ENCODE results near the gene FCRL4.
"Not testable (repeated sequence)": the region's sequence is repeated elsewhere in the genome, so short reads cannot be mapped to it uniquely, and the experiment has no call there.

The FCRL4 gene

DNA sequence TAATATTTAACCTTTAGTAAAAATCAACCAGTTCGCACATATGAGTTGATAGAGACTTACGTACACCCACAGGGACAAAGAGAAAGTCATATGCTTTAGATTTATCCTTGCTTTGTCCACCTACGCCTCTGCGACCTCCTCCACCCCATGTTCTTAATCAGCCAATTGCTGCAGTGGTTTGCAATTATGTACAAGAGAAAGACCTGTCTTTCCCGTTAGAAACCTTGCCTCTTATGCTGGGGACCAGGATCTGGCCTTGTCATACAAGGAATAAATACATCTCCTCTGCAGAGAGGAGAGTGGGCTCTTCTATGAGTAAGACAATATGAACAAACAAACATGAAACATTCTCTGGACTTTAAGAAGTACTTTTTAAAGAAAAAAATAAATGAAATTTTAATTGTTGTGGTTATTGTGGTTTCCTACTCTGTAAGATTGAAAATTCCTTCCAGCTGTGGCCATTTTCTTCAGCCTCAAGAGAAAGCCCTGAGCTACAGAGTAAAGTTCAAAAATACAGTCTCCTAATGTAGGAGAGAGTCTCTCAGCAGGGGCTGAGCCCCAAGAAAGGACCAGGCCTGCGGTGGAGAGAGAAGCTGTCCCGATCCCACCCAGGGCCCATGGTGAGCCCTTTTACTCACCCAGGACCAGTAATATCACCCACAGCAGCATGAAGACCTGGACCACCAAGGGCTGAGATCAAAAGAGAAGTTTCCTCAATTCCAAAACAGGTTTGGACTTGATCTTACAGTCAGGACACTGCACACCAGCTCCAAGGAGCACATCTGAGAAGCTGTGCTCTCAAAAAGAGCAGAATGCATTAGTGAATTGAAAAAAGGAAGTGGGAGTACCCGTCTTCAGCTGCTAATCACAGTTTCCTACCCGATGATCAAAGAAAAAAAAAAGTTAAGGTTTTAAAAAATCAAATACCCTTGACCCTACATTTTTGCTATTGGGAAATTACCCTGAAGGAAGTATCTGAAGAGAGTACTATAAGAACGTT is 45.9 kb downstream of the FCRL4 start, which contains the start of gene FCRL5:
Gene FCRL5 (minus strand): TSS at position 822 of the 1,000 bp plus-strand sequence. CDS start 153 bp downstream, at position 669.
- no peak for DNase-seq (ENCODE audit: low read depth)

DNA sequence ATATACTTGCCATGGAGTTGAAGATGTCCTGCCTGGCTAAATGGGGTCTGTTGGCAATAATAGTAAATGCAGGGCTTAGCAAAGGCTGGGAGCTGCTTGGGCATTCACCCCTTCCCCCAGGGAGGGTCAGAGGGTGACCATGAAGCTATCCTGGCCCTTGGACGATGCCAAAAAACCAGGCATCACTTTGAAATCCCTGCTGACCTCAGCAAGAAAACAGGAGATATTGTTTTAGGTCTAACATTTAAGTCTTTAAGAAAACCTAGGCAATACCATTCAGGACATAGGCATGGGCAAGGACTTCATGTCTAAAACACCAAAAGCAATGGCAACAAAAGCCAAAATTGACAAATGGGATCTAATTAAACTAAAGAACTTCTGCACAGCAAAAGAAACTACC is 49.8 kb downstream of the FCRL4 start:
- not testable (repeated sequence) for DNase-seq (ENCODE audit: low read depth)

DNA sequence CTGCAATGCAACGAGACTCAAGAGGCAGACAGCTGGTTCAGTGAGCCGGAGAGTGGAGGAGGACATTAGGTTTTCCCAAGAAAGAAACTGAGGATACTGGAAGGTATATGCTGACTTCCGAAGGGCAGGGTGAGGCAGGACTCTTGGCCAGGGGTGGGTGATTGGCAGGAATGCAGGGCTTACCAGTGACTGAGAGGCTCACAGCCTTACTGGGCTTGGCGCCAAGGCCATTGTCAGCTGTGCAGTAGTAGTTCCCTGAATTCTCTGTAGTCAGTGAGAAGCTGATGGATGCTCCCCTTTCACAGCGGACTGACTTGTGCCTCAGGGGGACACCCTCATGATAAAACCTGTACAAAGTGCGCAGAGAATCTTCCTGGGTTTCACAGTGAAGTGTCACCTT is 55.2 kb downstream of the FCRL4 start:
- no peak for DNase-seq (ENCODE audit: low read depth)

DNA sequence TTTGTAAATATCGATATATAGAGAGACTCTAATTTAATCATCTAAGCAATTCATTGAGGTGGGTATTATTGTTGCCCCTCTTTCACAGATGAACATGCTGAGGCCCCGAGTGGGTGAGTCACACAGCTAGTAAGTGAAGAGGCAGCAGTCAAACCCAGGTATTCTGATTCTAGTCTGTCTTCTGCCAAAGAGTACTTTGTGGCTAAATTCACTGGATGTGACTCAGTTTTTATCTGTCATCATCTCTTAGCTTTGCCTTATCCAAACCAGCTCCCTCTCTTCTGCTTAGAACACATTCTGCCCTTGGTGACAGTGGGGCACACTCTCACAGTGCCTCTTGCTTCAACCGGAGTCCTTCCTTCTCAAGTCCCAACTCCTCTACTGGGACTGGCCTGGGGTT is 57.0 kb downstream of the FCRL4 start:
- DNase-seq (ENCODE audit: low read depth), result no peak

DNA sequence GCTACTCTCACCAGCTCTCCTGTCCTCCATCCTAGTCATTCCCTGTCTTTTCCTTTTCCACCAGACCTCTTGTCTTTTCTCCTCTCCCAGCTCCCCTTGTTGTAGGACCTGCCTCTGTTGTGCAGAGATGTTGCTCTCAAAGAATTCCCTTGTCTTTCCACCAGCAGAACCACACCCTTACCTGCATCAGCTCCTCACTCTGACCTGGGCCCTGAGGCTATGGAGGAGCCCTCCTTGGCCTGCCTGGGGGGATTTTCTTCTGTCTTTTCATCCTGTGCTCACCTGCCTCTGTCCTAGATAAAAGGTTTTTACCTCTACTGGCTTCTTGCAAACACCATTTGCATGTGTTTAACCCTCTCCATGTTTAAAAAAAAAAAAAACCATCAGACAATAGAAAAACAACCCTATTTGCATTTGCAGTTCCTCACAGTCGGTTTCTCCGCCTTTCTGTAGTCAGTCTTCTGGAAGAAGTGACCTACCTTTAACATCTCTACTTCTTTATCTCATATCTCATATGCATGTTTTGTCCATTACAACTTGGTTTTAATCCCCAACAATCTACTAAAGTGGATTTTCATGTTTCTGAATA is 57.6 kb downstream of the FCRL4 start:
- no peak for DNase-seq (ENCODE audit: low read depth)

DNA sequence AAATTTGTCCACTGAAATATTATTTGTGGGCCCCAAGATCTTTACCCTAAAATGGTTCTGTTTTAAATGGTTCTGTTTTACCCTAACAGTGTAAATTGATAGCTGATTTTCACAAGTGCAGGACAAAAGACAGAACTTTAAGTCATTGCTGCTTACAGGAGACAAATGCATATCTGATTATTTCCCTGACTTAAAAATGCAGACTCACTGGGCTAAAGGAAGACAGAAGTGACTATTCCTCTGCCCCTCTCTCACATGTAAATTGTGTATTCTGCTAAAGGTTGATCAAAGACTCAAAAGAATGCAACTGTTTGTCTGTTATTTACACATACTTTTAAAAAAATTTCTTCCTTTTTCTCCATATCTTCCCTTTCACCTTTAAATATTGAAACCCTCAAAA is 58.3 kb downstream of the FCRL4 start:
- no peak for DNase-seq (ENCODE audit: low read depth)

DNA sequence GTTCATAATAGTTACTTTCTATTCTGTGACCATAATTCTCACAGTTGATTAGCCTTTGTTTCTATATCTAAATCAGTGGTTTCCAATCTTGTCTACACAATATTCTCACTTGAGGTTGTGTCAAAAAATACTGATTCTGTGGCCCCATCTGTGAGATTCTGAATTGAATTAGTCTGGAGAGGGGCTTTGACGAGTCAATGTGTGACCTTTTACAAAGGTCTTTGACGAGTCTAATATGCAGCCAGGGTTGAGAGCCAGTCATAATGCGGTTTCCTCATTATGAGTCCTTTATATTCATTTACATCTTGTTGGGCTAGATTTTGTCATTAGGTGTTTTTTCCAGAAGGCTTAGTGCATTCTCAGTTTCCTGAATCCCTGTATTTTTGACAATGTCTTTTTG is 65.3 kb downstream of the FCRL4 start:
- DNase-seq (ENCODE audit: low read depth), result no peak

DNA sequence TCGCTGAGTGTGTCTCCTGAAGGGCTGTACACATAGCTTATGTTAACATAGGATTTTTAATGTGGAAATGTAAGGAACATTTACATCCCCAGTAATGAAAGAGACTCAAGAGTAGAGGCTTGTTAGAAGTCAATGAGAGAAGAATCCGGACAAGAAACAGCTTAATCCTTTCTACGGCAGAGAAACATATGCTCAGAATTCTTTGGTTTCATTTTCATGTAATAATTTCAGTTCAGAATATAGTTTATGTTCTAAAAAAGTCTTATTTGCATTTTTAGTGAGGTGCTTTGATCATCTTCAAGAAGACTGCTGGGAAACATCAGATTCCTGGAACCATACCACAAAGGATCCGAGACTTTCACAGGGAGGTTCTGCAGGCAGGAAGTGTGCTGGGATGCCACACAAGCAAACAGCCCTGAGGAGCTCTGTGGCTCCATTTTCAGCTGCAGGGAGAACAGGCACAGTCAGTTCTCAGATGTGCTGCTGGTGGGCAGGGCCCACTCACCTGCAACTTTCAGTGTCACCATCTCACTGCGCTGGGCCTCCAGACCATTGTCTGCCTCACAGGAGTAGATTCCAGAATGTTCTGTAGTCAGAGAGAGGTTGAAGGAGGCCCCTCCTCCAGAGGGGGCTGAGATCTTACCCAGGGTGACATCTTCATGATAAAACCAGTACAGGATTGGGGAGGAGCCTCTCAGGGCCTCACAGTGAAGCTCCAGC is 74.0 kb downstream of the FCRL4 start:
- no peak for DNase-seq (ENCODE audit: low read depth)
